HG03442 (cell line): ENCODE data around the gene AMHR2.
"Not testable (repeated sequence)": the region's sequence is repeated elsewhere in the genome, so short reads cannot be mapped to it uniquely, and the experiment has no call there.

Source experiments
- ATAC-seq: cut with Tn5 transposase; IDR thresholded peaks from one replicate; pipeline ENCODE4 v1.9.1; 2021; ENCODE audit warnings: mild to moderate bottlenecking, moderate library complexity; ENCODE audit not compliant: unreplicated experiment

Gene AMHR2

DNA sequence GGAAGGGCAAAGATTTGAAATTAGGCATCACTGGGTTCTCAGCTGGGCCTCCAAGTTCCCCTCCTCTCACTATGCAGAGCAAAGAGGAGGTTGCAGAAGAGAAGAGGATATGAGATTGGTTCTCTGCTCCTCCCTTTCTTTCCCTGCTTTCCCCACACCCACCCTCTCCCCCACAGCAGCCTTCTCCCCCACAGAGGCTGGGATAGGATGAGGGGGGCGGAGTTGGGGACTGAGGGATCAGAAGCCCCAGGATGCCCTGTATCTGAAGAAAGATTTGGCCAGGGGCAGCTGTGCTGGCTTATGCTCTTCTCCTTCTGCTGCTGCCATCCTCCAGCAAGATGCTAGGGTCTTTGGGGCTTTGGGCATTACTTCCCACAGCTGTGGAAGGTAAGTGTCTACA lies at the start of gene AMHR2:
AMHR2 (plus strand) TSS at position 259 of the 400 bp plus-strand sequence; CDS start at position 339, 80 bp downstream.
- ATAC-seq = no peak

DNA sequence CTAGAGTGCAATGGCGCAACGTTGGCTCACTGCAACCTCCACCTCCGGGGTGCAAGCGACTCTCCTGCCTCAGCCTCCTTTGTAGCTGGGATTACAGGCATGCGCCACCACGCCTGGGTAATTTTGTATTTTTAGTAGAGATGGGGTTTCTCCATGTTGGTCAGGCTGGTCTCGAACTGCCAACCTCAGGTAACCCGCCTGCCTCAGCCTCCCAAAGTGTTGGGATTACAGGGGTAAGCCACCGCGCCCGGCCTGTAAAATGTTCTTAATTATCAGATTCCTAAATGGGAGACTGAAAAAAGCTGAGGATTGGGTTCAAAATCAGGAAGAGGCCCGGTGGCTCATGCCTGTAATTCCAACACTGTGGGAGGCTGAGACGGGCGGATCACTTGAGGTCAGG lies 49.4 kb upstream of the AMHR2 start:
- ATAC-seq = not testable (repeated sequence)

- no peak for ATAC-seq
These were observed 46.9 kb upstream of the AMHR2 start for GRCh38 chr12:53376747-53377146.

DNA sequence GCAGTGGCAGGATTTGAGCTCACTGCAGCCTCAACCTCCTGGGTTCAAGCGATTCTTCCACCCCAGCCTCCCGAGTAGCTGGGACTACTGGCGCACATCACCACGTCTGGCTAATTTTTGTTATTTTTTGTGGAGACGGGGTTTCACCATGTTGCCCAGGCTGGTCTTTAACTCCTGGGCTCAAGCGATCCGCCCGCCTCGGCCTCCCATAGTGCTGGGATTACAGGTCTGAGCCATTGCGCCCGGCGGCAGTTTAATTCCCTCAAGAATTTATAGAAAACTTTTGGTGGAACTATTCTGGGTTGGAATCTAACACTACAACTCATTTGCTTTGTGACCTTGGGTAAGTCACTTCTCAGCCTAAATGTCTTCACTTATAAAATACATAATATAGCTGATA lies 45.4 kb upstream of the AMHR2 start:
- ATAC-seq = no peak

- ATAC-seq = no peak
These were observed 44.8 kb upstream of the AMHR2 start for GRCh38 chr12:53378724-53379388.

DNA sequence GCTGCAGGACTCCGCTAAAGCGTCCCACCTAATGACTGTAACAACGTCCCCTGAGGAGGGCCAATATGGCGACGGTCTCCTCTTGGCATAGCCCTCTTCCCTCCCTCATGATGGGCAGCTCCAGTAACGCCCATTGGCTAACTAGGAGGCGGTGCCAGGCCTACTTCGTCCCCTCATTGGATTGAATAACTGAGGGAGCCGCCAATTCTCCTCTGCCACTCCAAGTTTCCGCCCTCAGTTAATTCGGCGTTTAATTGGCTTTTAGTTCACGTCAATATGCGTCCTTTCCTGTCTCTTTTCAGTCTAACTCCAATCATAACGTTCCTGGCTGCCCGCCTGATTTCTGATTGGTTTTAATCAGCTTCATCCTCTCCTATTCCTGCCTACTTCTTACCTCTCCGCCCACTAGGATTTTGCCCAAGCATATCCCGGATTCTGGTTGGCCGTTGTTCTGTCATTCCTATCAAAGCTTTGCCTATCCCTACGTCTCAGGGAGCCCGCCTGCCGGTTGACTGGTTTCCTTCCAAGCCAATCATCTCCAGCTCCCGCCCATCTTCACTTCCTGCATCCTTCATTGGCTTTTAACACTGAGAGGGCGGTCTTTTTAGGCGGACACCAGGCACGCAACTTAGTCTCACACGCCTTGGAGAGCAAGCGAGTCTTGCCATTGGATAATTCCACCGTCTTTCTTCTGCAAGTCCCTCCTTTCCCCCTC lies 44.1 kb upstream of the AMHR2 start:
- ATAC-seq = peak; percentile 61

DNA sequence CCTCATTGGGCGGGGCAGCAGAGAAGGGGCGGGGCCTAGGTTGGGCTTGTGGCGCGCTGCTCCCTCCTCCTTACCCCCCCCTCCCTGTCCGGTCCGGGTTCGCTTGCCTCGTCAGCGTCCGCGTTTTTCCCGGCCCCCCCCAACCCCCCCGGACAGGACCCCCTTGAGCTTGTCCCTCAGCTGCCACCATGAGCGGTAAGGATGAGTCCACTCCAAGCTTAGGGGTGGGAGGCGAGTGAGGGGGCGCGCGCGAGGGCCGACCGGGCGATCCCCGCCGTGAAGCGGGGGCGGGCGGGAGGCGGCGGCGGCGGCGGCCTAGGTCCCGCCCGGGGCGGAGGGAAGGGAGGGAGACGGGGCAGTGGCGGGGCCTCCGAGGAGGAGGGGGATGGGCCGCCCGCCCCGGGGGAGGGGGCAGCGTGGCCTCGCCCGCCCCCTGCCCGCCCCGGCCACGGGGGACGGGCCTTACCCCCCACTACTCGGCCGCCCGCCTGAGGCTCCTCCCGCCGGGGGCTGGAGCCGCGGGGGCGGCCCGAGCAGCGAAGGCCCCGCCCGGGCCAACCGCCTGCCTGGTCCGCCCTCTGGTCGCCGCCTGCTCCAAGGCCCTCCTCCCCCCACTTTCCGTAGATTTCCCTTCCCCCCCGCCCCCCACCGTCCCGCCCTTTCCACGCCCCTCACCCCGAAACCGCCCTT lies 43.4 kb upstream of the AMHR2 start, which contains the start of gene SP1:
SP1 (plus strand) TSS at position 73 of the 690 bp plus-strand sequence; CDS start at position 189, 116 bp downstream.
- ATAC-seq = peak; percentile 36

DNA sequence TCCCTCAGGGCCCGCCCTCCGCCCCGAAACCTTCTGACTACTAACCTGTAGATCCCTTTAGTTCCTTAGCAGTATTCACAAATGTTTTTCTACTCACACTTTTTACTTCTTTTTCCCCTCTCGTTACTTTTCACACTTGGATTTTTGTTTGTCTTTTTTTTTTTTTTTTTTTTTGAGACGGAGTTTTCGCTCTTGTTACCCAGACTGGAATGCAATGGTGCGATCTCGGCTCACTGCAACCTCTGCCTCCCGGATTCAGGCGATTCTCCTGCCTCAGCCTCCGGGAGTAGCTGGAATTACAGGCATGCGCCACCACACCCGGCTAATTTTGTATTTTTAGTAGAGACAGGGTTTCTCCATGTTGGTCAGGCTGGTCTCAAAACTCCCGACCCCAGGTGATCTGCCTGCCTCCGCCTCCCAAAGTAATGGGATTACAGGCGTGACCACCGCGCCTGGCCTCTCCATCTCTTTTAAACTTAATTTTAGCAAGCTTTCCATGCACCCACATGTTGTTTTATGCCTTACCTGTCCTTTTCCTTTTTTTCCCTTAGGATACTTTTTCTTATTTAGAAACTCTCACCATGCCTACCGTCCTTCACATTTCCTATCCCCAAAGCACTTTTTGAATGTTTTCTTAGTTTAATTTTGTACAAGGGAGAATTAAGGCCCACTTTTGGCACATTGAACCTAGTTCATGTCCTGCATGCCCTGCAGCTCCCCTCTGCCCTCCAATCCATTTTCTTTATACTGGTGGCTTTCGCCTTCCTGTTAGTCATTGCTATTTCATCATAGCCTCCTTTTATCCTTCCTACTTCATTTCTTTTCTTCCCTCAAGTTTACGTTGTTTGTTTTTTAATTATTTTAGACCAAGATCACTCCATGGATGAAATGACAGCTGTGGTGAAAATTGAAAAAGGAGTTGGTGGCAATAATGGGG lies 42.6 kb upstream of the AMHR2 start:
- no peak for ATAC-seq

GRCh38 chr12:53381731-53382630 lies 41.7 kb upstream of the AMHR2 start:
- ATAC-seq = no peak

- ATAC-seq = no peak
These were observed 40.4 kb upstream of the AMHR2 start for GRCh38 chr12:53383258-53383657.

- not testable (repeated sequence) for ATAC-seq
These were observed 37.3 kb upstream of the AMHR2 start for GRCh38 chr12:53386381-53386780.

DNA sequence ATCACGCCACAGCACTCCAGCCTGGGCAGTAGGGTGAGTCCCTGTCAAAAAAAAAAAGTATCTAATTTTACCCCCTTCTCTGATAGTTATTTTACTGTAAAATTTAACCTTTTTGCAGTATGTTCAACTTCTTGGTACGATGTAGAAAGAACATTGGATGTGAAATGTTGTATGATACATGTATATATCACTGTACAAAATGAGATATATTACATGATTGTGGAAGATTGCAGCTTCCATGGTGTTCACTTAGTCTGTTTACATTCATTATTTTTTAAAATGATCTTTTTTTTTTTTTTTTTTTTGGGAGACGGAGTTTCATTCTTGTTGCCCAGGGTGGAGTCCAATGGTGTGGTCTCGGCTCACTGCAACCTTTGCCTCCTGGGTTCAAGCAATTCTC lies 34.7 kb upstream of the AMHR2 start:
- no peak for ATAC-seq

DNA sequence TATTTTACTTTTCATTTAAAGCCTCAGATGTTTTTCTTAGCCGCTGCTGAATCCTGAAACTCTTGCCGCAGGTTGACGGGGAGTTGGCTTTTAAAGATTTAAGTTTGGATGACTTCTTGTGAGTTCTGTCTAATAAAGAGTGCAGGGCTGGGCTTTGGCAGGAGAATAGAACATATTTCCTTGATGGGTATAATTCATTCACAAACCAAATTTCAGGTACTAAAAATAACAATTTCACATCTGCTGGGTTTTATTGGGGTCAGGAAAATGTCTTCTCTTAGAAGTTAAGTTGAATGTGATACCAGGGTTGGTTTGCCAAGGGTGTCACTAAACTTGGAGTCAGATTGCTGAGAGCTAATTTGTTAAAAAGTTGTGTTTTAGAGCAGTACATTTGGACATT lies 34.0 kb upstream of the AMHR2 start:
- no peak for ATAC-seq

DNA sequence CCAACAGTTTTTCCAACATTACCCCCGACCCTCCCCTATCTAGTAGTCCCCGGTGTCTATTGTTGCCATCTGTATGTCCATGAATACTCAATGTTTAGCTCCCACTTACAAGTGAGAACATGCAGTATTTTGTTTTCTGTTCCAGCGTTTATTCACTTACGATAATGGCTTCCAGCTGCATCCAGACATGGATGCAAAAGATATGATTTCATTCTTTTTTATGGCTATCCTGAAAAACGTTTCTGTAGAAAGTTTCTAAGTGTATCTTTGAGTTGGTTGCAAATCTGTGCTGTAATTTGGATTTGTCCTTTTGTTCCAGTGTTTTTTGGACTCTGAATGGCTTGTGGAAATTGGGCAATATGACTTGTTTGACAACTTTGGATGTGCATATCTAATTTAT lies 31.9 kb upstream of the AMHR2 start:
- no peak for ATAC-seq

DNA sequence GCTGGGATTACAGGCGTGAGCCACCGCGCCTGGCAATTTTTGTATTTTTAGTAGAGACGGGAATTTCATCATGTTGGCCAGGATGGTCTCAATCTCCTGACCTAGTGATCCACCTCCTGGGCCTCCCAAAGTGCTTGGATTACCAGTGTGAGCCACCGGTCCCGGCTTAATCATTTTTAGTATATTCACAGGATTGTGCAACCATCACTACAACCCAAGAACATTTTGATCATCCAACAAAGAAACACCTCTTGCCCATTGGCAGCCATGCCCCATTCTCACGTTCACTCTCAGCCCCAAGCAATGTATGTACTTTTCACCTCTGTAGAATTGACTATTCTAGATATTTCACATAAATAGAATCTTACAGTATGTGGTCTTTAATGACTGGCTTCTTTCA lies 23.8 kb upstream of the AMHR2 start:
- no peak for ATAC-seq

- ATAC-seq = not testable (repeated sequence)
These were observed 21.3 kb upstream of the AMHR2 start for GRCh38 chr12:53402351-53402750.

DNA sequence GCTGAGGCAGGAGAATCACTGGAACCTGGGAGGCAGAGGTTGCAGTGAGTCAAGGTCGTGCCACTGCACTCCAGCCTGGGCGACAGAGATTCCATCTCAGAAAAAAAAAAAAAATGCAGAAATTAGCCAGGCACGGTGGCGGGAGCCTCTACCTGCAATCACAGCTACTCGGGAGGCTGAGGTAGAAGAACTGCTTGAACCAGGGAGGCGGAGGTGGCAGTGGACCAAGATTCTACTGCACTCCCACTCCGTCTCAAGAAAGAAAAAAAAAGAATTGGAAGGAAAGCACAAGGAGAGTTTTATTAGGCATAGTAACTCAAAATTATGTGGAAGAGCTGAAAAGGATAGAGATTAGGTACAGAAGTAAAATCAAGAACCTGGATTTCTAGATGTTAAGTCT lies 20.8 kb upstream of the AMHR2 start:
- no peak for ATAC-seq

GRCh38 chr12:53410951-53411350 lies 12.7 kb upstream of the AMHR2 start:
- ATAC-seq = no peak

GRCh38 chr12:53413485-53414204 lies 10.0 kb upstream of the AMHR2 start:
- ATAC-seq = no peak
